NCI-H187 treated with DMSO at 0.1 percent for 48 hours (cell line): Measurements from ENCODE around the gene MPP3.

Experiments used
- DNase-seq: peaks from one replicate; lab custom pipeline; 2025; lab: John Stamatoyannopoulos, UW

The MPP3 gene

GRCh38 chr17:43772877-43773648 lies 59.9 kb downstream of the MPP3 start:
- no peak for DNase-seq

DNA sequence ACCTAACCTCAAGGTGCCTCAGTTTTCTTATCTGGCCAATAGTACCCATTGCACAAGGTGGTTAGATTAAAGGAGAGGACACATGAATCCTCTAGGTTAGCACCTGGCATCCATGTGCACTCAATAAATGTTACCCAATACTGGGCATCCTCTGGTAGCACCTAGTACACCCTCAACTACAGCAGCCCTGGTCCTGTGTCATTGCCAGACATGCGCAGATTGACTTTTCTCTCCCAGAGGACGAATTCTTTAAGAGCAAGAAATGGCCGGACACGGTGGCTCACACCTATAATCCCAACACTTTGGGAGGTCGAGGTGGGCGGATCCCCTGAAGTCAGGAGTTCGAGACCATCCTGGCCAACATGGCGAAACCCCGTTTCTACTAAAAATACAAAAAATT lies 61.5 kb downstream of the MPP3 start:
- DNase-seq: no peak

DNA sequence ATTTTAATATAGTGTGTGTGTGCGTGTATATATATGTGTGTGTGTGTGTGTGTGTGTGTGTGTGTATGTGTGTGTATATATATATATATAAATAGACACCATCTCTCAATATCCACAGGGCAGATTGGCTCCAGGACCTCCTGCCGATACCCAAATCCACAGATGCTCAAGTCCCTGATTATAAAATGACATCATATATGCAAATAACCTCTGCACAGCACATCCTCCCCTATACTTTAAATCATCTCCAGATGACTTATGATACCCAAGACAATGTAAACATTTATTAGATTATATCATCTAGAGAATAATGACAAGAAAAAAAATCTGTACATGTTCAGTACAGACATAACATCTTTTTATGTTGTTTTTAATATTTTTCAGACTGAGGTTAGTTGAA lies 62.0 kb downstream of the MPP3 start:
- DNase-seq: no peak

- DNase-seq: no peak
Measured at GRCh38 chr17:43769859-43770258, 63.1 kb downstream of the MPP3 start.

DNA sequence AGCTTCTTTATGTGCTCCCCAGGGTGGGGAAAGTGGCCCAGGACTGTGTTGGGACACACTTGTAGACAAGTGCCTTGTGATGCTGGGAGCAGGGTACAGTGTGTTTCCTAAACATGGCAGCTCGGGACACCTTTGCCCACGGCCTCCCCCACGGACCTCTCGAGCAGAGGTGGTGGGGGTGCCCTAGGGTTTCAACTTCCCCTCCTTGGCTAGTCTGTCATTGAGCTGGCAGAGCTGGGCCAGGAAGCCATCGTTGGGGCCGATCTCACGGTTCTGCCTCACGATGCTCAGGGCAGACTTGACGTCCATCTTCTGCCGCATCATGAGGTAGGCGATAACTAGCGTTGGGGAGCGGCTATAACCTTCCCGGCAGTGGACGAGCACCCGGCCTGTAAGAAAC lies 63.5 kb downstream of the MPP3 start:
- no peak for DNase-seq

DNA sequence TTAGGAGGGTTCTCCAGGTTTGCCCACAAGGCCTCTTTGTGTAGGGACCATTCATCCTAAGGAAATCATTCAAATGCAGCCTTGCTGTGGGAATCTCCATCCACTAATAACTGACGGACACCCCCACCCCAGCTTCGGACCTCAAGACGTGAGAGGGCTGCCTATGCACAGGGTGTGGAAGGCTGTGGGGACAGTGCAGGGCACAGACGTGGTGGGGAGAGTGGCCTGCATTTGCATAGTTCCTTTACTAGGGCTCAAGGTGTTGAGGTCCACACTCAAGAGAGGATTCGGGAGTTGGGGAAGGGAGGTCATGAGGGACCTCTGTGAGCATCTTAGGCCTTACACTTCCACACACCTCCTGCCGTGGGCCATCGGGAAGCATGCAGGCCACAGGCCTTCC lies 64.0 kb downstream of the MPP3 start:
- DNase-seq: no peak

DNA sequence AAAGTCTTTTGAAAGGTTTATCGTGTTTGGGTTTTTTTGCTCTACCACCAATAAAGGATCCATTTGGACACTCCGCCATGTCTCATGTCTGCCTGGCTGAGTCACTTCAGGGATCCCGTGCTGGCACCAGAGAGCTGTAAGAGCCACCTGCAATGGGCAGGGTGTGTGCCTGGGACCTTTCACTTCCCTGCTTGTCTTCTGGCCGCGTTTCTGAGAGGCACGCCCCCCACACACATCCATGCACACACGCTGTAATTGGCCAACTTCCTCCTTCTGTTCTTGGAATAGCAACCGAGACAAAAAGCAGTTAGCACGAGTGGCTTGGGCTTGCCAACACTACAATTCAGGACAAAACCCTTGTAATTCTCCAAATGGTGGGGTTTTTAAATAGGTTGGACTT lies 64.6 kb downstream of the MPP3 start:
- DNase-seq: no peak

DNA sequence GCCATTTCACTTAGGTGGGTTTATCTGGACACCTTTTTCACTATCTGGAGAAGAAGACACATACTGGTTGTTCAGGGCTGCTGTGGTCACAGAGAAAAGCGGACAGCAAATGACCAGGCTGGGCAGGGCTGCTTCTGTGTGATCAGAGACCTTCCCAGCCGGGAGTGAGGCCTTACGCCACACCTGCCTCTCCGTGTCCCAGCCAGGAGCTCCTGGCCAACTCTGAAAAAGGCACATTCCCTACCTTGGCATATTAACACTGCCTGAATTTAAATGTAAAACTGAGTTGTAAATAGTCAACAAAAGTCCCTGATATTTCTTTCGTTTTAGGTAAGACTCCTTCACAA lies 65.3 kb downstream of the MPP3 start:
- no peak for DNase-seq

- no peak for DNase-seq
Measured at GRCh38 chr17:43767053-43767712, 65.8 kb downstream of the MPP3 start.

GRCh38 chr17:43766413-43767052 lies 66.4 kb downstream of the MPP3 start:
- DNase-seq: no peak

DNA sequence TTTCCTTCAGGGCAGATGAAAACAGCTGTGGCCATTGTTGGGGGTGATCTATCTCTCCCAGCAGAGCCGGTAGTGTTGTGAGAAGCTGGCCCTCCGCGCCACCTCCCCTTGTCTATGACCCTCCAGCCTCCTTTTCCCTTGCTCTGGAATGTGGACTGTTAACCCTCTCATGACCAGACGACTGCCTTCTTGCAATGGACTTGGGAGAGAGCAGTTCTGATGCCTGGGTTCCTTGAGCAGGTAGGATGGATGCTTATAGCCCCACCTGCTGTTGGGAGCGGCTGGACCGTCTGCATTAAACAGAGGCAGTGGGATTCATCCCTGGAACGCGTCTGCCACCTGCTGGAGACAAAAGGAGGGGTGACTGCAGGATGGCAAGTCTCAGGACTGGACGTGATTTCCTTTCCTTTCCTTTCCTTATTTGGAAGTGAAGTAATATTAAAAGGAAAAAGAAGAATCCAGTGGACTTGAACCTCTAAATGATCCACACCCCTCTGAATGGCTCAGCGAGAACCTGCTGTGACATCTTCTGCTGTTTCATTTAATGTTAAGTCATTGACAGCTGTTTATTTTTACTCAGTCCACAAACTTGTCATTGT lies 72.6 kb downstream of the MPP3 start:
- peak; percentile 66 for DNase-seq

DNA sequence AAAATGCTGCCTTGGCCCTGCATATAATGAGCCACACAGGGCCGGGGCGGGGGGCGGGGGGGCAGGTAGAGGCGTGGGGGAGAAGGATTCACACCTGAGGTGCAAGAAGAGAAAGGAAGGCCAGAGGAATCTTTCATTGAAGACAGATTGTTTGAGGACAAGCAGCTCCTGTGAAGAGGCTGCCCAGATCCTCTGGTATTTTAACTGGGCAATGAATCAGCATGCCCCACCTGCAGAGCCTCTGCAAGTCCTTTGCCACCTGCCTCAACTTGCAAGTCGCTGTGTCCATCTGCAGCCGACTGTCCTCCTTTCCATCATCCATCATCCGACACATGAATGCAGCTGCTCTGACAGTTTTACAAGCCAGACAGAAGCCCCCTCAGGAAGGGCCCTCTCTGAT lies 73.1 kb downstream of the MPP3 start:
- DNase-seq: no peak

DNA sequence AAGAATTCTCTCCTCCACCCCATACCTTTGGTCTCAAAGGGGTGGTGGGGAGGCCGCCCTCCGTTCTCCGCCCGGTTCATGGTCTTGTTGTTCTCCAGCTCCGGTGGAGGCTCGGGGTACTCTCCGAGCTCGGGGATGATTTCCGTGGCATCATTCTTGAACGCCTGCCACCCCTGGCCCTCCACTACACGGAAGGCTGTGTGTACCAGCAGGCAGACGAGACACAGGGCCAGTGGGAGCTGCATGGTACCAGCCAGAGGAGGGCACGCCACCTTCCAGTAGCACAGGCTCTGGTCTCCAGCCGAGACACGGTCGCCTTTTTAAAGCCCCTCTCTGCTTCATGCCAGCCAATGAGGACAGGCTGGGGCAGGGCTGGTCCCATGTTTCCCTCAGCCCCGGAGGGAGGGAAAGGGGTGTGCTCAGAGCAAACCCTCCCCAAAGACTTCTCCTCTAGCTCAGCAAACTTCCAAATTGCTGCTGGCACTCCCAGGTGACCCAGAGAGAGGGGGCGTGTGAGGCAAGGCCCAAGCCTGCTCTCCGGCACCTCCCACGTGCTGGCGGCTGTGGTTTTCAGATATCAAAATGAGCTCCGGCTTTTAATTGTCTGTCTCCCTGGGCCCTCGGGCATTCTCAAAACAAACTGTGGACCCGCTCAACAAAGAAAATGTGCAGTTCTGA lies 74.3 kb downstream of the MPP3 start, which contains the start of gene SOST:
Gene SOST, minus strand, starts transcription at position 295 of the 678 bp plus-strand sequence. Its CDS starts 50 bp downstream, at position 245.
- no peak for DNase-seq

GRCh38 chr17:43758086-43758485 lies 74.9 kb downstream of the MPP3 start:
- DNase-seq: no peak

DNA sequence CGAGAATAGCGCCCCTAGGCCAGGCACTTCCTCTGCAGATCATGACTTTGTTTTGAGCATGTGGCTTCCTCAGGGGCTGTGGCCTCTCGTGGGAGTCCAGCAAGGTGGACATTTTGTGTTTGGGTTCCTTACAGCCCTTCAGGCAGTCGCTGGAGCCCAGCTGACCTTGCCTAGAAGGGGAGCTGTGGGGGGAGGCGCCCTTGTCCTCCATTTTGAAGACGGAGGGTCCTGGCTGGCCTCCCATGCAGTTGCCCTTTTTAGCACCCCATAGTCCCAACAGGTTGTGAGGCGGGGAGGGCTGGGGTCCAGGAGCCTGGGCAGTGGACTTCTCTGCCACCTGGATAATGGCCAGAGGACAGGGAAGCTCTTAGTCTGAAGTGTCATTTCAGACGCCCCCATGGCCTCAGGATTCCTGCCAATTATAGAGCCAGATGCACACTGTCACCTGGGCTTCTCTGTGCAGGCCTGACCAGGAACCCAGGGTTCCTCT lies 75.7 kb downstream of the MPP3 start:
- DNase-seq: no peak

DNA sequence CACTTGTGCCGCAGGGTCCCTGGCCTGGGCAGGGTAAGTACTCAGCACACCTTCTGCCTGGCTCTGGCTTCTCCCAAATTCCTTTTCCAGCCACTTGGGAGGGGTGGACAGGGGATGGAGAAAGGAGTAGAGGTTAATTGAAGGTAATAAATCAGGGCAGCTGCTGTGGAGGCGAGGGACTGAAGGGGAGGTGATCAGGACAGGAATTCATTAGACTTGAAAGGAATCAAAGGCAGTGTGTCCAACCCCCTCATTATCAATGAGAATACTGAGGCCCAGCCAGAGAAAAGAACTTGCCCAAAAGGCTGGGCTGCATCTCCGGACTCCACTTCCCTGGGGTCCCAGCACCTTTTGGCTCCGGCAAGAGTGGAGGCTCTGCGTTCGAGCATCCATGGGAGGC lies 76.7 kb downstream of the MPP3 start:
- DNase-seq: no peak

- no peak for DNase-seq
Measured at GRCh38 chr17:43755389-43755875, 77.5 kb downstream of the MPP3 start.

DNA sequence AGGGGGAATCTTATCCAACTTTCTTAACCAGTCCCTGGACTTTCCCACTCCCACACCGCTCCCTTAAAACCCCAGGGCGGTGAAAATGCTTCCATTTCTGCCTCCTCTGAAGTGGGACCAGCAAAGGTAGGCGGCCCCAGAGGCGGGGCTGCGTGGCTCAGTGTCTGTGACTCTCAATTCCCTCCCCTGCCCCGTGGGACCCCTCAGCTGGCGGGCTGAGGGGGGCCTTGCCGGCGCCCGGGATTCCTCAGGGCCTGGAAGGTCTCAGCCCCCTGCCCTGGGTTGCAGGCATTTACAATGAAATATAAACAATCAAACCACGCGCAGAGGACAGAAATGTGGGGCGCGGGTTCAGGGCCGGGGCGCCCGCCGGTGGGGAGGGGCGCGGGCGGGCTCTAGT lies 78.0 kb downstream of the MPP3 start:
- DNase-seq: no peak

DNA sequence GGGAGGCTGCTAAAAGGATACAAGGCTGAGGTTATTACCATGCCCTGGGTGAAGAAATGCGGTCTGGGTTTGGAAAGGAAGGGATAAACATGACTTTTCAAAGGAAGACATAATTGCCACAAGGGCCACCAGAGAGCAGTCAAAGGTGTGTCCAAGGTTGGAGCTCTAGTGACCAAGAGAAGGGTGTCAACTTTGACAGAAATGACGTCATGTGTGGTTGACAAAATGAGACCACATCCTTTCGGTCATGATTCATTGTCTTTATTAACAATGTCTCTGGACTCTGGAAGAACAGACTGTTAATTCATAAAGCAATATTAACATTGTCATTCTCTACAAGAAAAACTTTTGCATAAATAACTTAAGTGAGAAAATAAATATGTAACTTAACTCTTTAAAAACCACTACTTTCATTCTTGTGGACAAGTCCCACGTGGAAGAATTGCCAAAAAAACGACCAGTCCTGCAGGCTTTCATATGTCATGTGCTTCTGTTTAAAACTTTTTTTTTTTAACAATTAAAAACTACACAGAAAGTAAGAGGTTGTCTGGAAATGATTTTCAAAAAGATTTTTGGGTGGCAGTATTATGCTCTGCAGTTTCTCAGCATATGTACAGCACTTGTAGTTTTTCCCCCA lies 79.3 kb downstream of the MPP3 start:
- no peak for DNase-seq
